Neural cell (in vitro differentiated cells): ENCODE measurements around the gene ADGRD2. TPM values are rescaled to one million over a fixed set of nuclear protein-coding genes. Genes with fewer than 3 reads are reported as not detected.

Source experiments
- H2AFZ ChIP-seq: fragments of 200-600, 300-800 bp; sonication (generic), shearing (Covaris generic); 2 replicates; pipeline ENCODE4 v1.6.0; 2014; ENCODE audit warnings: low read depth, mild to moderate bottlenecking, antibody characterized with exemption, low read length, moderate library complexity
- H3F3A ChIP-seq: fragments of 200-600 bp; shearing (Covaris generic); 2 replicates; pipeline ENCODE4 v1.6.1; 2016; ENCODE audit warnings: mild to moderate bottlenecking, moderate library complexity, mixed read lengths, antibody characterized with exemption, low read length; ENCODE audit not compliant: insufficient read depth, poor library complexity, severe bottlenecking
- H3K27ac ChIP-seq: fragments of 200-600, 300-800 bp; sonication (generic), shearing (Covaris generic); 2 replicates; pipeline ENCODE4 v1.5.1; 2014; ENCODE audit warnings: mild to moderate bottlenecking, low read length, moderate library complexity
- H3K27me3 ChIP-seq: fragments of 300-800, 200-600 bp; sonication (generic), shearing (Covaris generic); 2 replicates; pipeline ENCODE4 v1.6.0; 2014; ENCODE audit warnings: mild to moderate bottlenecking, low read depth, low read length, moderate library complexity; ENCODE audit not compliant: insufficient read depth
- H3K36me3 ChIP-seq: fragments of 300-800, 200-600 bp; sonication (generic), shearing (Covaris generic); 2 replicates; pipeline ENCODE4 v1.5.1; 2014; ENCODE audit warnings: mild to moderate bottlenecking, antibody characterized with exemption, low read length, moderate library complexity; ENCODE audit not compliant: insufficient read depth
- H3K4me2 ChIP-seq: fragments of 300-800, 200-600 bp; sonication (generic), shearing (Covaris generic); 2 replicates; pipeline ENCODE4 v1.6.0; 2014; ENCODE audit warnings: mild to moderate bottlenecking, low read length
- H3K4me3 ChIP-seq: fragments of 300-800, 200-600 bp; sonication (generic), shearing (Covaris generic); 2 replicates; pipeline ENCODE4 v1.5.1; 2014; ENCODE audit warnings: mild to moderate bottlenecking, low read length, moderate library complexity
- H3K79me2 ChIP-seq: fragments of 200-600 bp; shearing (Covaris generic); replicated peaks from 2 replicates; pipeline ENCODE4 v1.6.0; 2014; ENCODE audit warnings: mild to moderate bottlenecking, low read length, moderate library complexity; ENCODE audit not compliant: insufficient read depth
- H3K9ac ChIP-seq: fragments of 300-800, 200-600 bp; sonication (generic), shearing (Covaris generic); 2 replicates; pipeline ENCODE4 v1.6.1; 2016; ENCODE audit warnings: mild to moderate bottlenecking, low read length, mixed read lengths
- H3K9me2 ChIP-seq: fragments of 200-600 bp; shearing (Covaris generic); 2 replicates; pipeline ENCODE4 v1.6.1; 2016; ENCODE audit warnings: mild to moderate bottlenecking, low read length, mixed read lengths; ENCODE audit not compliant: insufficient read depth
- H3K9me3 ChIP-seq: fragments of 200-600, 300-800 bp; sonication (generic), shearing (Covaris generic); 2 replicates; pipeline ENCODE4 v1.6.1; 2016; ENCODE audit warnings: mild to moderate bottlenecking, mixed run types, low read length, moderate library complexity, mixed read lengths
- H4K20me1 ChIP-seq: fragments of 200-600 bp; shearing (Covaris generic); 2 replicates; pipeline ENCODE4 v1.6.1; 2016; ENCODE audit warnings: mild to moderate bottlenecking, mixed run types; ENCODE audit not compliant: insufficient read depth
- EP300 ChIP-seq: fragments of 450-650 bp; conservative IDR thresholded peaks from 2 replicates; pipeline ENCODE4 v1.6.1; 2014; ENCODE audit warnings: antibody characterized with exemption, mild to moderate bottlenecking, moderate library complexity; ENCODE audit not compliant: poor library complexity, severe bottlenecking
- EZH2 ChIP-seq: fragments of 200-600, 300-800 bp; shearing (Covaris generic), sonication (generic); IDR thresholded peaks from 2 replicates; pipeline ENCODE4 v1.6.1; 2014; ENCODE audit warnings: antibody characterized with exemption, low read length, borderline replicate concordance, mild to moderate bottlenecking; ENCODE audit not compliant: insufficient read depth, poor library complexity, severe bottlenecking
- MXI1 ChIP-seq: fragments of 450-650 bp; conservative IDR thresholded peaks from 2 replicates; pipeline ENCODE4 v1.6.1; 2014; ENCODE audit warnings: antibody characterized with exemption, mild to moderate bottlenecking; ENCODE audit not compliant: poor library complexity, severe bottlenecking
- POLR2AphosphoS5 ChIP-seq: IDR thresholded peaks from 2 replicates; pipeline ENCODE4 v1.6.1; 2012
- RAD21 ChIP-seq: fragments of 450-650 bp; conservative IDR thresholded peaks from 2 replicates; pipeline ENCODE4 v1.6.1; 2014; ENCODE audit warnings: antibody characterized with exemption, mild to moderate bottlenecking, moderate library complexity
- SMC3 ChIP-seq: fragments of 450-650 bp; conservative IDR thresholded peaks from 2 replicates; pipeline ENCODE4 v1.6.1; 2014; ENCODE audit warnings: antibody characterized with exemption, mild to moderate bottlenecking, moderate library complexity; ENCODE audit not compliant: poor library complexity
- TAF1 ChIP-seq: IDR thresholded peaks from 2 replicates; pipeline ENCODE4 v1.6.1; 2012; ENCODE audit warnings: low read depth
- polyA plus RNA-seq: library from polyadenylated mRNA; depleted of rRNA; stranded (reverse); fragments of >200 nt; gene quantifications from 2 replicates; pipeline ENCODE4 v1.2.3, GENCODE V29; 2014
- TF ChIP-seq, protein P1 (sequence below): fragments of 450-650 bp; IDR thresholded peaks from 2 replicates; pipeline ENCODE4 v1.5.1; 2014; ENCODE audit warnings: antibody characterized with exemption, mild to moderate bottlenecking, moderate library complexity; ENCODE audit not compliant: poor library complexity, severe bottlenecking
- TF ChIP-seq, protein P2 (sequence below): IDR thresholded peaks from 2 replicates; pipeline ENCODE4 v1.6.1; 2012; ENCODE audit warnings: borderline replicate concordance

The ADGRD2 gene
- polyA plus RNA-seq, 1 donor from 2014 or later: not detected

DNA sequence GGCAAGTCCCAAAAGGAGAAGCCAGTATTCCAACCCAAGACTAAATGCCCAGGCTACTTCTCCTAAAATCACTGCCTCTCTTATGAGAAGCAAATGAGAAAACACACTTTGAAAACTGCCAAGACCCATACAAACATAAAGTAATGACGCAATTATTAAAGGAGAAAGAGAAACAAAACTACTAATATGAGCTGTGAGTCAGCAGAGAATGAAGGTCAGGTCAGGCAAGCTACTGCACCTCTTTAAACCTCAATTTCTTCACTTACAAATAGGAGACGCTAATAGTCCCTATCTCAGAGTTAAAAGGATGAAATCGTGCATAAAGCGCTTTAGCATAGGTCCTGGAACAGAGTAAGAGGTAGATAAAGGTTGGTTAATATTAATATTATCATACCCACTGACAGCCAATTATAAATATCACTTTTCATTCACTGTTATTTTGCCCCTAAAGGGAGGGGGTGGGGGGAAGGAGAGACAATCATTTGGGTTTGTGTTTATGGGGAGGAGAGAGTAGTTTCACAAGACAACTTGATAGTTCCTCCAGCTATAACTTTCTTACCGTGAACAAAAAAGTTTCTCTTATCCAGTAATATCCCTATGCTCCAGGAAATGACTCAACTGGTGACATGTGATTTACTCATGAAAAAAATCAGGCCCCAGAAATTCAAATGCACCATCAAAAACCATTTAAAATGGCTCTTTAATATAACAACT is 38.6 kb upstream of the ADGRD2 start:
- Histone ChIP-seq H3K27ac (no peak overlapping the region), H3K4me3 (no peak overlapping the region), H3K9me3 (no peaks in the 10 kb centered on the region), H3K79me2 (peaks cover 29% of the 10 kb centered on the region), H3K4me2 (no peak overlapping the region), H3K27me3 (no peaks in the 10 kb centered on the region), H4K20me1 (no peaks in the 10 kb centered on the region), H3K9ac (no peak overlapping the region), H3K9me2 (no peaks in the 10 kb centered on the region), H3K36me3 (peaks cover 10% of the 10 kb centered on the region), H3F3A (no peaks in the 10 kb centered on the region), H2AFZ (no peak overlapping the region)
- TF ChIP-seq RAD21: no peak
- TF ChIP-seq EP300: no peak
- TF ChIP-seq, protein P1, sequence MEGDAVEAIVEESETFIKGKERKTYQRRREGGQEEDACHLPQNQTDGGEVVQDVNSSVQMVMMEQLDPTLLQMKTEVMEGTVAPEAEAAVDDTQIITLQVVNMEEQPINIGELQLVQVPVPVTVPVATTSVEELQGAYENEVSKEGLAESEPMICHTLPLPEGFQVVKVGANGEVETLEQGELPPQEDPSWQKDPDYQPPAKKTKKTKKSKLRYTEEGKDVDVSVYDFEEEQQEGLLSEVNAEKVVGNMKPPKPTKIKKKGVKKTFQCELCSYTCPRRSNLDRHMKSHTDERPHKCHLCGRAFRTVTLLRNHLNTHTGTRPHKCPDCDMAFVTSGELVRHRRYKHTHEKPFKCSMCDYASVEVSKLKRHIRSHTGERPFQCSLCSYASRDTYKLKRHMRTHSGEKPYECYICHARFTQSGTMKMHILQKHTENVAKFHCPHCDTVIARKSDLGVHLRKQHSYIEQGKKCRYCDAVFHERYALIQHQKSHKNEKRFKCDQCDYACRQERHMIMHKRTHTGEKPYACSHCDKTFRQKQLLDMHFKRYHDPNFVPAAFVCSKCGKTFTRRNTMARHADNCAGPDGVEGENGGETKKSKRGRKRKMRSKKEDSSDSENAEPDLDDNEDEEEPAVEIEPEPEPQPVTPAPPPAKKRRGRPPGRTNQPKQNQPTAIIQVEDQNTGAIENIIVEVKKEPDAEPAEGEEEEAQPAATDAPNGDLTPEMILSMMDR: no peak
- no peak for TF ChIP-seq TAF1
- TF ChIP-seq, protein P2, sequence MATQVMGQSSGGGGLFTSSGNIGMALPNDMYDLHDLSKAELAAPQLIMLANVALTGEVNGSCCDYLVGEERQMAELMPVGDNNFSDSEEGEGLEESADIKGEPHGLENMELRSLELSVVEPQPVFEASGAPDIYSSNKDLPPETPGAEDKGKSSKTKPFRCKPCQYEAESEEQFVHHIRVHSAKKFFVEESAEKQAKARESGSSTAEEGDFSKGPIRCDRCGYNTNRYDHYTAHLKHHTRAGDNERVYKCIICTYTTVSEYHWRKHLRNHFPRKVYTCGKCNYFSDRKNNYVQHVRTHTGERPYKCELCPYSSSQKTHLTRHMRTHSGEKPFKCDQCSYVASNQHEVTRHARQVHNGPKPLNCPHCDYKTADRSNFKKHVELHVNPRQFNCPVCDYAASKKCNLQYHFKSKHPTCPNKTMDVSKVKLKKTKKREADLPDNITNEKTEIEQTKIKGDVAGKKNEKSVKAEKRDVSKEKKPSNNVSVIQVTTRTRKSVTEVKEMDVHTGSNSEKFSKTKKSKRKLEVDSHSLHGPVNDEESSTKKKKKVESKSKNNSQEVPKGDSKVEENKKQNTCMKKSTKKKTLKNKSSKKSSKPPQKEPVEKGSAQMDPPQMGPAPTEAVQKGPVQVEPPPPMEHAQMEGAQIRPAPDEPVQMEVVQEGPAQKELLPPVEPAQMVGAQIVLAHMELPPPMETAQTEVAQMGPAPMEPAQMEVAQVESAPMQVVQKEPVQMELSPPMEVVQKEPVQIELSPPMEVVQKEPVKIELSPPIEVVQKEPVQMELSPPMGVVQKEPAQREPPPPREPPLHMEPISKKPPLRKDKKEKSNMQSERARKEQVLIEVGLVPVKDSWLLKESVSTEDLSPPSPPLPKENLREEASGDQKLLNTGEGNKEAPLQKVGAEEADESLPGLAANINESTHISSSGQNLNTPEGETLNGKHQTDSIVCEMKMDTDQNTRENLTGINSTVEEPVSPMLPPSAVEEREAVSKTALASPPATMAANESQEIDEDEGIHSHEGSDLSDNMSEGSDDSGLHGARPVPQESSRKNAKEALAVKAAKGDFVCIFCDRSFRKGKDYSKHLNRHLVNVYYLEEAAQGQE: no peak
- no peak for TF ChIP-seq SMC3
- TF ChIP-seq EZH2: no peak
- TF ChIP-seq MXI1: no peak
- TF ChIP-seq POLR2AphosphoS5: no peak

DNA sequence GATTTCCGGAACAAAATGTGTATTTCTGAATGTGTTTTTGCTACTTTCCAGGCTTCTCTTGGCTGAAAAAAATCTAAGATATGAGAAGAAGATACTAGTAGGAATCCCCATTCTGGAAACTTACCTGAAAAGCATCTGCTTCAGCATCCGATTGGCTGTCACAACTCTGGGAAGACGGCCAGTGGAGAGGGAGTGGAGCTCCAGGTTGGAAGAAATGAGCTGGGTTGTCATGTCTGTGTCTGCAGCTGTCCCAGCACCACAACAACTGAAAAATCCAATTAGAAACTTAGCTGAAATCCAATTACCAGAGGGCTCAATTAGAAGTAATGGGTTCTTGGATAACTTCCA is 38.0 kb upstream of the ADGRD2 start:
- H3K9me3 ChIP-seq: no peaks in the 10 kb centered on the region
- peaks cover 29% of the 10 kb centered on the region for H3K79me2 ChIP-seq
- H3K4me3 ChIP-seq: no peak overlapping the region
- no peaks in the 10 kb centered on the region for H3K27me3 ChIP-seq
- no peaks in the 10 kb centered on the region for H4K20me1 ChIP-seq
- no peak overlapping the region for H2AFZ ChIP-seq
- H3F3A ChIP-seq: no peaks in the 10 kb centered on the region
- H3K27ac ChIP-seq: no peak overlapping the region
- no peaks in the 10 kb centered on the region for H3K9me2 ChIP-seq
- H3K9ac ChIP-seq: no peak overlapping the region
- no peak overlapping the region for H3K4me2 ChIP-seq
- TF ChIP-seq EZH2 (no peak), RAD21 (no peak), POLR2AphosphoS5 (no peak), TAF1 (no peak), SMC3 (no peak), EP300 (no peak), MXI1 (no peak)
- TF ChIP-seq, protein P2: no peak
- TF ChIP-seq, protein P1: no peak
- peaks cover 10% of the 10 kb centered on the region for H3K36me3 ChIP-seq
